Measurements from ENCODE around the gene TRAPPC4.

DNA sequence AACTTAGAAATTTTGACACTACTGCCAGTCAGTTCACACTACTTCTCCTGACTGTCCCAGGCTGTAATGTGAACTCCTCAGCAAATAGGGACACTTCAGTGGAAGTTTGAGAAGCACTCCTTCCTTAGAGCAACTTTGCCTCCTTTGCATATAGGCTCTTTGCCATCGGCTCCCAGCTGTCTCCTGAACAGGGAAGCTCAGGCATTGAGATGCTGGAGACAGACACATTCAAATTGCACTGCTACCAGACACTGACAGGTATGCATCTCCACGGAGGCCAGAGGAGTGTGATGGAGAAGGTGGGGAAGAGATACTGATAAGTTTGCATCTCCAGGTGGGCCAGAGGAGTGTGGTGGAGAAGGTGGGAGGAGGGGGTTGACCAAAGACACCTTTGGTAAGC, 1.4 kb downstream of the TRAPPC4 start:
- TF ChIP-seq, protein P1, sequence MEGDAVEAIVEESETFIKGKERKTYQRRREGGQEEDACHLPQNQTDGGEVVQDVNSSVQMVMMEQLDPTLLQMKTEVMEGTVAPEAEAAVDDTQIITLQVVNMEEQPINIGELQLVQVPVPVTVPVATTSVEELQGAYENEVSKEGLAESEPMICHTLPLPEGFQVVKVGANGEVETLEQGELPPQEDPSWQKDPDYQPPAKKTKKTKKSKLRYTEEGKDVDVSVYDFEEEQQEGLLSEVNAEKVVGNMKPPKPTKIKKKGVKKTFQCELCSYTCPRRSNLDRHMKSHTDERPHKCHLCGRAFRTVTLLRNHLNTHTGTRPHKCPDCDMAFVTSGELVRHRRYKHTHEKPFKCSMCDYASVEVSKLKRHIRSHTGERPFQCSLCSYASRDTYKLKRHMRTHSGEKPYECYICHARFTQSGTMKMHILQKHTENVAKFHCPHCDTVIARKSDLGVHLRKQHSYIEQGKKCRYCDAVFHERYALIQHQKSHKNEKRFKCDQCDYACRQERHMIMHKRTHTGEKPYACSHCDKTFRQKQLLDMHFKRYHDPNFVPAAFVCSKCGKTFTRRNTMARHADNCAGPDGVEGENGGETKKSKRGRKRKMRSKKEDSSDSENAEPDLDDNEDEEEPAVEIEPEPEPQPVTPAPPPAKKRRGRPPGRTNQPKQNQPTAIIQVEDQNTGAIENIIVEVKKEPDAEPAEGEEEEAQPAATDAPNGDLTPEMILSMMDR (IDR thresholded peaks at IDR 0.05) = no peak
- TF ChIP-seq EZH2phosphoT487 (IDR thresholded peaks at IDR 0.05; ENCODE audit: borderline replicate concordance, low read depth) = no peak
- no peak for TF ChIP-seq FOXM1 (IDR thresholded peaks at IDR 0.05; ENCODE audit: low read depth)
- TF ChIP-seq, protein P2, sequence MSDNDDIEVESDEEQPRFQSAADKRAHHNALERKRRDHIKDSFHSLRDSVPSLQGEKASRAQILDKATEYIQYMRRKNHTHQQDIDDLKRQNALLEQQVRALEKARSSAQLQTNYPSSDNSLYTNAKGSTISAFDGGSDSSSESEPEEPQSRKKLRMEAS (IDR thresholded peaks at IDR 0.05; ENCODE audit: low read depth) = no peak

All from SK-N-SH (cell line).